Measurements from ENCODE around the gene HAGHL.
A peak's percentile ranks its signal among the peaks of the same experiment; 100 is the strongest.

Gene HAGHL

GRCh38 chr16:694187-694862, 32.6 kb upstream of the HAGHL start:
- ChIA-PET CTCF (no interaction called here), POLR2A (ENCODE audit: low non-redundant PET) (no interaction called here)
- H3K27ac ChIP-seq, result peak overlapping the region; percentile 99
- no peak for TF ChIP-seq CTCF (conservative IDR thresholded peaks at IDR 0.05; ENCODE audit: low read depth)
- no peak for DNase-seq (ENCODE audit: low spot score)

- TF ChIP-seq CTCF (conservative IDR thresholded peaks at IDR 0.05; ENCODE audit: low read depth), result no peak
- DNase-seq (ENCODE audit: low spot score), result no peak
- POLR2A ChIA-PET (ENCODE audit: low non-redundant PET), result interaction anchor here (1.4 to 1.9 kb wide), 3 partner anchors 11 to 28 kb away, joined by 5 to 9 read pairs (median 8); partner anchors contain the start of gene JMJD8
- peak overlapping the region; percentile 99 for H3K27ac ChIP-seq
- CTCF ChIA-PET, result no interaction called here
Observed at GRCh38 chr16:694863-695354, 32.0 kb upstream of the HAGHL start.

GRCh38 chr16:695355-696089, 31.4 kb upstream of the HAGHL start:
- no peak for TF ChIP-seq CTCF (conservative IDR thresholded peaks at IDR 0.05; ENCODE audit: low read depth)
- peak overlapping the region; percentile 99 for H3K27ac ChIP-seq
- POLR2A ChIA-PET (ENCODE audit: low non-redundant PET), result interaction anchor here (0.6 to 1.9 kb wide), 4 partner anchors 11 to 45 kb away, joined by 3 to 9 read pairs (median 6); partner anchors contain the start of genes CIAO3 and JMJD8
- CTCF ChIA-PET, result interaction anchor here (0.7 to 1.0 kb wide), 2 partner anchors 24 to 299 kb away, joined by 3 read pairs; no protein-coding TSS in a partner anchor
- DNase-seq (ENCODE audit: low spot score), result peak; percentile 82

- no peak for TF ChIP-seq CTCF (conservative IDR thresholded peaks at IDR 0.05; ENCODE audit: low read depth)
Observed at GRCh38 chr16:698911-699671, 27.8 kb upstream of the HAGHL start.

GRCh38 chr16:700684-701584, 26.0 kb upstream of the HAGHL start:
- ChIA-PET CTCF (interaction anchor here (0.7 to 0.9 kb wide), 2 partner anchors 9 to 14 kb away, joined by 3 read pairs; no protein-coding TSS in a partner anchor), POLR2A (ENCODE audit: low non-redundant PET) (no interaction called here)
- DNase-seq (ENCODE audit: low spot score), result no peak
- no peak for TF ChIP-seq CTCF (conservative IDR thresholded peaks at IDR 0.05; ENCODE audit: low read depth)
- H3K27ac ChIP-seq, result no peak overlapping the region

More at GRCh38 chr16:698911-699671, 27.8 kb upstream of the HAGHL start:
- H3K27ac ChIP-seq, result no peak overlapping the region
- ChIA-PET POLR2A (ENCODE audit: low non-redundant PET) (no interaction called here), CTCF (no interaction called here)
- DNase-seq (ENCODE audit: low spot score), result no peak

Data from RWPE1 (cell line).